BJ (cell line): ENCODE data around the gene TBXAS1. TPM values are rescaled to one million over a fixed set of nuclear protein-coding genes. Genes with fewer than 3 reads are reported as not detected.

ENCODE experiments used
- CTCF ChIA-PET: fragments of 350-600 bp; formaldehyde crosslinking; extraction: SDS; loops from one replicate; lab custom pipeline; 2021; ENCODE audit warnings: antibody characterized with exemption, inconsistent platforms; lab: Yijun Ruan, JAX
- POLR2A ChIA-PET: fragments of 300-600 bp; sonication (Branson Sonifier 250); formaldehyde crosslinking; extraction: SDS; loops from one replicate; lab custom pipeline; 2021; ENCODE audit warnings: antibody characterized with exemption; lab: Charles Lee
- DNase-seq: peaks from one replicate; pipeline ENCODE4 v3.0.0-alpha.2; 2011; ENCODE audit warnings: low read depth
- H3K27me3 ChIP-seq: 2 replicates; pipeline ENCODE4 v1.6.0; 2011; ENCODE audit warnings: low read length; ENCODE audit not compliant: control insufficient read depth, insufficient read depth
- H3K36me3 ChIP-seq: 2 replicates; pipeline ENCODE4 v1.5.1; 2011; ENCODE audit warnings: low read length; ENCODE audit not compliant: control insufficient read depth, insufficient read depth
- H3K4me3 ChIP-seq: 2 replicates; pipeline ENCODE4 v1.5.1; 2011; ENCODE audit warnings: low read depth, mild to moderate bottlenecking, control low read depth, low read length
- polyA plus RNA-seq: library from polyadenylated mRNA; depleted of rRNA; stranded (reverse); fragments of >200 nt; gene quantifications from 2 replicates; pipeline ENCODE4 v1.2.3, GENCODE V29; 2011
- TF ChIP-seq, protein P1 (sequence below): IDR thresholded peaks from 2 replicates; pipeline ENCODE4 v1.5.1; 2011; ENCODE audit warnings: low read depth, mild to moderate bottlenecking, control low read depth, inconsistent platforms, low read length, moderate library complexity; ENCODE audit not compliant: insufficient read depth

The TBXAS1 gene
- polyA plus RNA-seq, 1 experiment = 0.16 TPM

DNA sequence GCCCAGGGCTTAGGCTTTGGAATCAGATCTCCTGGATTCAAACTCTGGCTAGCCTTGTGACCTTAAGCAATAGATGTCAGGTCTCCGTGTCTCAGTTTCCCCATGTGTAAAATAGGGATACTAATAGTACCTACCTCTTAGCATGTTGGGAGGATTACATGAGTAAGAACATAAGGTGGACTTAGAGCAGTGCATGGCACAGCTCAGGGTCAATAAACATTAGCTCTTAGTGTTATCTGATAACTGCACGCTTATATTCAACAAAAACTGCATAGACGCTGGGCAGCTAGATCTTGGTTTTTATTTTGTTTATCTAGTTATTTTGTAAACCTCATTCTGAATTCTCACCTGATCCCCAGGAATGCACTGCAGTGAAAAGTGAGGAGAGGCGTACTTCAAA, 17.2 kb downstream of the TBXAS1 start:
- Histone ChIP-seq H3K27me3 (peaks cover 2% of the 10 kb centered on the region; the same call in 1 of the 2 replicates), H3K4me3 (no peak overlapping the region), H3K36me3 (no peaks in the 10 kb centered on the region)
- DNase-seq = no peak
- ChIA-PET CTCF (no interaction called here), POLR2A (no interaction called here)
- TF ChIP-seq, protein P1, sequence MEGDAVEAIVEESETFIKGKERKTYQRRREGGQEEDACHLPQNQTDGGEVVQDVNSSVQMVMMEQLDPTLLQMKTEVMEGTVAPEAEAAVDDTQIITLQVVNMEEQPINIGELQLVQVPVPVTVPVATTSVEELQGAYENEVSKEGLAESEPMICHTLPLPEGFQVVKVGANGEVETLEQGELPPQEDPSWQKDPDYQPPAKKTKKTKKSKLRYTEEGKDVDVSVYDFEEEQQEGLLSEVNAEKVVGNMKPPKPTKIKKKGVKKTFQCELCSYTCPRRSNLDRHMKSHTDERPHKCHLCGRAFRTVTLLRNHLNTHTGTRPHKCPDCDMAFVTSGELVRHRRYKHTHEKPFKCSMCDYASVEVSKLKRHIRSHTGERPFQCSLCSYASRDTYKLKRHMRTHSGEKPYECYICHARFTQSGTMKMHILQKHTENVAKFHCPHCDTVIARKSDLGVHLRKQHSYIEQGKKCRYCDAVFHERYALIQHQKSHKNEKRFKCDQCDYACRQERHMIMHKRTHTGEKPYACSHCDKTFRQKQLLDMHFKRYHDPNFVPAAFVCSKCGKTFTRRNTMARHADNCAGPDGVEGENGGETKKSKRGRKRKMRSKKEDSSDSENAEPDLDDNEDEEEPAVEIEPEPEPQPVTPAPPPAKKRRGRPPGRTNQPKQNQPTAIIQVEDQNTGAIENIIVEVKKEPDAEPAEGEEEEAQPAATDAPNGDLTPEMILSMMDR = no peak

DNA sequence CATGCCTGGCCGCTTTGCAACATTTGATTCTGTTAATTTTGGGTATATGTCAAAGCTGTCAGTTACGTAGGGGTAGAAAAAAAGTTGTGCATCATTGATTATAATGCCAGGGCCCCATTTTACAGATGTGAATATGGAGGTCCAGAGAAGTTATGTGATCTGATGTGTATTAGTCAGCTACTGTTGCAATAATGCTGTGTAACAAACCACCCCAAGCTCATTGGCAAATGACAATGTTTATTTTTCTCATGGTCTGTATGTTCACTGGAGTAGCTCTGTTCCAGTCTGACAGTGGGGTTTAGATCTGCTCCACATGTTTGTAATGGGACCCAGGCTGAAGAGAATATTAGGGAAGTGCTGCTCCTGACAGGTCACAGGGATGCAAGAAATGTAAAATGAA, 19.2 kb downstream of the TBXAS1 start:
- CTCF ChIA-PET = no interaction called here
- Histone ChIP-seq H3K4me3 (no peak overlapping the region), H3K27me3 (peaks cover 2% of the 10 kb centered on the region; the same call in 1 of the 2 replicates), H3K36me3 (no peaks in the 10 kb centered on the region)
- POLR2A ChIA-PET = no interaction called here
- TF ChIP-seq, protein P1 = no peak
- DNase-seq = no peak

DNA sequence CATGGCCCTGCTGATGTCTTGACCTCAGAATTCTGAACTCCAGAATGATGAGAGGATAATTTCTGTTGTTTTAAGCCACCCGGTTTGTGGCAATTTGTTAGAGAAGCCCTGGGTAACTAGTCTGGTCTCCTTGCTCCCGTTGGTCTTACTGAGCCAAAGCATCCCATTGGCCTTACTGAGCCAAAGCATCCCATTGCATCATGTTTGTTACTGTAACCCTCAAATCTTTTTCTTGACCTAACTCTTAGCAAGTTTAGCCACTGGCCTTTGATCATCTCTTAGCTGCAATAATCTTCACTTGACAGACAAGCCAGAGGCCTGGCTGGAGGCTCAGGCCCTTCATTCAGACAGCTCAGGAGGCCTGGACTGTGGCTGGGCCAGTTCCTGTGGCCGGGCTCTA, 21.8 kb downstream of the TBXAS1 start:
- TF ChIP-seq, protein P1 = no peak
- Histone ChIP-seq H3K4me3 (no peak overlapping the region), H3K27me3 (peaks cover 2% of the 10 kb centered on the region; the same call in 1 of the 2 replicates), H3K36me3 (no peaks in the 10 kb centered on the region)
- ChIA-PET CTCF (no interaction called here), POLR2A (no interaction called here)
- DNase-seq = no peak

DNA sequence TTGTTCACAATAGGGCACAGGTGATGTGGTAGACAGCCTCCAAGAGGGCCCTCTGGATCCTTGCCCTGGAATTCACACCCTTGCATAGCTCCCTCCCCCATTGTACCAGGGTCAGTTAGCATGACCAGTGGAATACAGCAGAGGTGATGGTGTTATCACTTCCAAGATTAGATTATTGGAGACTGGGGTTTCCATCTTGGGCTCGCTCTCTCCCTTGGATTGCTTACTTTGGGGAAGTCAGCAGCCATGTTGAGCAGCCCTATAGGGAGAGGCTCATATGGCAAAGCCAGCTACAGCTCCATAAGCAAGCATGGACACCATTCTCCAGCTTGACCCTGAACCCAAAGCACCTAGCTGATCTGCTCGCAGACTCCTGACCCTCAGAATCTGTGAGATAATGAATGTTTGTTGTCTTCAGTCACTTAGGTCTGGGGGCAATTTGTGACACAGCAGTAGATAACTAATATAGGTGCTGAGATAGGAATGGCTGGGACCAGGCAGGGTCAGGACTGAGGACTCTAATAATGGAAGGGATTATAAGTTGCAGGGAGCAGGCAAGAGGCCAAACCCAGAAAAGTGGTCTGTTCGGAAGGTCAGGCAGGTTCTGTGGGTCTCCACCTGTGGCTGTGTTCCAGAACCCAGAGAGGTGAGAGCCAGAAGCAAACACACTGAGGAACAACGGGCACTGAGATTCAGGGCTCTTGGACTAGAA, 22.9 kb downstream of the TBXAS1 start:
- no peaks in the 10 kb centered on the region for H3K36me3 ChIP-seq
- ChIA-PET POLR2A (no interaction called here), CTCF (no interaction called here)
- TF ChIP-seq, protein P1 = no peak
- no peak for DNase-seq
- H3K27me3 ChIP-seq = peaks cover 2% of the 10 kb centered on the region; the same call in 1 of the 2 replicates
- H3K4me3 ChIP-seq = no peak overlapping the region

DNA sequence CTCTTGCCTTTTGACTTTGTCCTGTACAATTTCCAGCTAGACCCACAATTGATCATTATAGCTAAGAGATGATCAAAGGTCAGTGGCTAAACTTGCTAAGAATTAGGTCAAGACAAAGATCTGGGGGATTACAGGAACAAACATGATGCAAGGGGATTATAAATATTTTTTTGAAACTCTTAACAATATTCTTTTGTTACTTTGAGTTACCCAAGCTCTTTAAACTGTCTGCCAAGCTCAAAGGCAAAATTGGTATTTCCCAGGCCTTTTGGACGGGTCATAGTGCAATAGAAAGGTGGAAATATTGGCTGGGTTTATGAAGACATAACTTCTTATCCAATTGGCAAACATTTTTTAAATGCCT, 23.4 kb downstream of the TBXAS1 start:
- Histone ChIP-seq H3K36me3 (no peaks in the 10 kb centered on the region), H3K4me3 (no peak overlapping the region), H3K27me3 (peaks cover 2% of the 10 kb centered on the region; the same call in 1 of the 2 replicates)
- CTCF ChIA-PET = no interaction called here
- POLR2A ChIA-PET = no interaction called here
- TF ChIP-seq, protein P1 = no peak
- no peak for DNase-seq
